ENCODE measurements around the gene DTNB. TPM values are rescaled to one million over a fixed set of nuclear protein-coding genes. Genes with fewer than 3 reads are reported as not detected.

DTNB gene
- total and polyA plus RNA-seq, 10 of the 15 experiments (the other 5 are each of a cell fraction or from before 2014, with no cell fraction given): 4.5 to 30.6 (median 11.9) TPM

GRCh38 chr2:25362049-25362433, 311.3 kb downstream of the DTNB start (continued):
- no peak for TF ChIP-seq ZBTB11 (CRISPR knock-in tag; IDR thresholded peaks at IDR 0.05)
- TF ChIP-seq HDAC2 (IDR thresholded peaks at IDR 0.05): no peak
- no peak for TF ChIP-seq PRDM15 (CRISPR knock-in tag; IDR thresholded peaks at IDR 0.05)
- no peak for TF ChIP-seq RAD51 (IDR thresholded peaks at IDR 0.05)
- no peak for TF ChIP-seq MEF2A (IDR thresholded peaks at IDR 0.05; ENCODE audit: insufficient read depth, low read depth, low read length)
- no peak for TF ChIP-seq LARP7 (IDR thresholded peaks at IDR 0.05)
- peak; percentile 12 for TF ChIP-seq RELA (IDR thresholded peaks at IDR 0.05; ENCODE audit: borderline replicate concordance, partially characterized antibody)
- peak in 1 of 2 experiments; percentile 55; a peak in 1 of 3 replicates for TF ChIP-seq EGR1 (IDR thresholded peaks at IDR 0.05; ENCODE audit: borderline replicate concordance in 1 of 2, low read depth in 2 of 2, low read length in 2 of 2)
- TF ChIP-seq SMC3 (IDR thresholded peaks at IDR 0.05; ENCODE audit: borderline replicate concordance, low read length): peak; percentile 67
- no peak for TF ChIP-seq MTA2 (IDR thresholded peaks at IDR 0.05; ENCODE audit: low read depth)
- TF ChIP-seq ZNF687 (IDR thresholded peaks at IDR 0.05): no peak
- TF ChIP-seq ZBTB33 (IDR thresholded peaks at IDR 0.05): no peak
- TF ChIP-seq SREBF1 (IDR thresholded peaks at IDR 0.05; ENCODE audit: low read length): no peak
- no peak for TF ChIP-seq MEF2B (IDR thresholded peaks at IDR 0.05; ENCODE audit: partially characterized antibody, poor library complexity, severe bottlenecking)
- TF ChIP-seq STAT1 (conservative IDR thresholded peaks at IDR 0.05): no peak

Data from GM12878 (cell line).